A549 (cell line): Measurements from ENCODE around the gene EXOSC5.

Experiments used
- CEBPB ChIP-seq, 2 experiments: fragments of >200 bp in 1 of 2; sonication (Bioruptor Twin) in 1 of 2; formaldehyde crosslinking in 1 of 2; IDR thresholded peaks; 2 replicates each; pipeline ENCODE4 v1.6.1; 2012 to 2016
- CTCF ChIP-seq: fragments of >200 bp; sonication (Bioruptor Twin); formaldehyde crosslinking; IDR thresholded peaks from 3 replicates; pipeline ENCODE4 v1.5.1; 2016
- ELK1 ChIP-seq: fragments of 150-350 bp; IDR thresholded peaks from 2 replicates; pipeline ENCODE4 v1.6.1; 2014; ENCODE audit warnings: low read depth, mild to moderate bottlenecking, low read length
- EP300 ChIP-seq, 2 experiments: fragments of >200 bp; sonication (Bioruptor Twin); formaldehyde crosslinking; IDR thresholded peaks; 2 replicates in 1 of 2; 3 replicates in 1 of 2; pipeline ENCODE4 v1.6.1; 2016 to 2017
- MAX ChIP-seq: IDR thresholded peaks from 2 replicates; pipeline ENCODE4 v1.6.1; 2012
- NR3C1 ChIP-seq: fragments of >200 bp; sonication (Bioruptor Twin); formaldehyde crosslinking; IDR thresholded peaks from 3 replicates; pipeline ENCODE4 v1.6.1; 2017
- PBX3 ChIP-seq: IDR thresholded peaks from 2 replicates; pipeline ENCODE4 v1.6.1; 2012
- POLR2A ChIP-seq: IDR thresholded peaks from 2 replicates; pipeline ENCODE4 v1.6.1; 2012; ENCODE audit warnings: mild to moderate bottlenecking, low read length
- RAD21 ChIP-seq, 2 experiments: fragments of >200 bp in 1 of 2; sonication (Bioruptor Twin) in 1 of 2; formaldehyde crosslinking in 1 of 2; IDR thresholded peaks in 1 of 2; conservative IDR thresholded peaks in 1 of 2; 2 replicates in 1 of 2; 3 replicates in 1 of 2; pipeline ENCODE4 v1.6.1; 2012 to 2018; ENCODE audit warnings: inconsistent platforms in 1 of 2
- USF2 ChIP-seq: fragments of 450-650 bp; IDR thresholded peaks from 2 replicates; pipeline ENCODE4 v1.6.1; 2014; ENCODE audit warnings: antibody characterized with exemption

GRCh38 chr19:41413947-41414346 is 16.8 kb upstream of the EXOSC5 start:
- TF ChIP-seq CTCF (no peak), PBX3 (no peak), POLR2A (no peak), RAD21 (conservative IDR thresholded peaks at IDR 0.05 in 1 of 2, IDR thresholded peaks at IDR 0.05 in 1 of 2) (no peak), EP300 (IDR thresholded peaks at IDR 0.05) (no peak), MAX (no peak), NR3C1 (no peak), CEBPB (IDR thresholded peaks at IDR 0.05) (no peak), ELK1 (no peak), USF2 (no peak)
